T-helper 1 cell treated with Interleukin-12 subunit alpha and Interleukin-12 subunit beta and Interleukin-4 antibody, amounts not matched to agents 30 μg/mL and 1 μg/mL, for 36 hours (primary cell): ENCODE data around the gene ADAP1.

Experiments
- H3K27ac Mint-ChIP-seq: one replicate; pipeline ENCODE4 v1.8.0; 2021; ENCODE audit warnings: mild to moderate bottlenecking, mixed read lengths
- H3K27me3 Mint-ChIP-seq: one replicate; pipeline ENCODE4 v1.8.0; 2021; ENCODE audit warnings: low read depth, mixed read lengths
- H3K36me3 Mint-ChIP-seq: one replicate; pipeline ENCODE4 v1.8.0; 2021; ENCODE audit warnings: low read depth, mixed read lengths
- H3K4me1 Mint-ChIP-seq: one replicate; pipeline ENCODE4 v1.8.0; 2021; ENCODE audit warnings: low read depth, mixed read lengths
- H3K4me3 Mint-ChIP-seq: one replicate; pipeline ENCODE4 v1.8.0; 2021; ENCODE audit warnings: mild to moderate bottlenecking, moderate library complexity, mixed read lengths
- H3K9me3 Mint-ChIP-seq: one replicate; pipeline ENCODE4 v1.8.0; 2021; ENCODE audit warnings: mixed read lengths

The ADAP1 gene

DNA sequence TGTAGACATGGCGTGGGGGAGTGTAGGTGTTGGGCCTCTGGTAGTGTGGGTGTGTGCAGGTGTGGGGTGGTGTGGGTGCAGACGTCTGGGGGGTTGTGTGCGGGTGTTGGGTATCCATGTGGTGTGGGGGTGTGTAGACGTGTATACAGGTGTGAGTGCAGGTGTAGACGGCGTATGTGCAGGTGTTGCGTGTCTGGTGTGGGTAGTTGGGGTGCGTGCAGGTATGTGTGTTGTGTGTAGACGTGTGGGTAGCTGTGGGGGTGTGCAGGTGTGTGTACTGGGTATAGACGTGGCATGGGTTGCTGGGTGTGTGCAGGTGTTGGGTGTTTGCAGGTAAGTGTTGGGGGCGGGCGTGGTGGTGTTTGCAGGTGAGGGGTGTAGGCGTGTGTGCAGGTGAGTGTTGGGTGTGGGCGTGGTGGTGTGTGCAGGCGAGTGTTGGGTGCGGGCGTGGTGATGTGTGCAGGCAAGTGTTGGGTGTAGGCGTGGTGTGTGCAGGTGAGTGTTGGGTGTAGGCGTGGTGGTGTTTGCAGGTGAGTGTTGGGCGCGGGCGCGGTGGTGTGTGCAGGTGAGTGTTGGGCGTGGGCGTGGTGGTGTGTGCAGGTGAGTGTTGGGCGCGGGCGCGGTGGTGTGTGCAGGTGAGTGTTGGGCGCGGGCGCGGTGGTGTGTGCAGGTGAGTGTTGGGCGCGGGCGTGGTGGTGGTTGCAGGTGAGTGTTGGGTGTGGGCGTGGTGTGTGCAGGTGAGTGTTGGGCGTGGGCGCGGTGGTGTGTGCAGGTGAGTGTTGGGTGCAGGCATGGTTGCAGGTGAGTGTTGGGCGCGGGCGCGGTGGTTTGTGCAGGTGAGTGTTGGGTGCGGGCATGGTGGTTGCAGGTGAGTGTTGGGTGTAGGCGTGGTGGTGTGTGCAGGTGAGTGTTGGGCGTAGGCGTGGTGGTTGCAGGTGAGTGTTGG is 61.6 kb downstream of the ADAP1 start:
- no peaks in the 10 kb centered on the region for H3K27me3 Mint-ChIP-seq
- H3K9me3 Mint-ChIP-seq = no peaks in the 10 kb centered on the region
- no peak overlapping the region for H3K4me3 Mint-ChIP-seq
- H3K27ac Mint-ChIP-seq = no peak overlapping the region
- peaks cover 2% of the 10 kb centered on the region for H3K4me1 Mint-ChIP-seq
- H3K36me3 Mint-ChIP-seq = peaks cover 27% of the 10 kb centered on the region

DNA sequence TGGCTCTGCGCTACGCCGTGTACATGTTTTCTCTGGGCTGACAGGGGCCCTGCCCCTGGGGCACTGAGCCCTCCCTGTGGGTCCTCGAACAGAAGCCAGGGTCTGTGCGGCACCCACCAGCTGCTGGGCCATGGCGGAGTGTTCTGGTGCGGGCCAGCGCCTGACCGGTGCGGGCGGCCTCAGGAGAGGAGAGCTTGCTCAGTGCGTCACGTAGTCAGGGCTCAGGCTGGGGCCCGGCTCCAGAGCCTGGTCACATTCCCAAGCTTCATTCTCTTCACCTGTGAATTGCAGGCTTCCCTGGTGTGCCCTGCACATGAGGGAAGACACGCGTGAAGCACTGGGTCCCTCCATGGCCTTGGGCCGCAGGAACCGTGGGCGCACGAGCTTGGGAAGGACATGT is 62.7 kb downstream of the ADAP1 start:
- no peak overlapping the region for H3K4me3 Mint-ChIP-seq
- H3K36me3 Mint-ChIP-seq = peaks cover 29% of the 10 kb centered on the region
- H3K27me3 Mint-ChIP-seq = no peaks in the 10 kb centered on the region
- H3K9me3 Mint-ChIP-seq = no peaks in the 10 kb centered on the region
- peaks cover 2% of the 10 kb centered on the region for H3K4me1 Mint-ChIP-seq
- H3K27ac Mint-ChIP-seq = no peak overlapping the region

- no peak overlapping the region for H3K27ac Mint-ChIP-seq
- H3K4me3 Mint-ChIP-seq = no peak overlapping the region
- peaks cover 27% of the 10 kb centered on the region for H3K36me3 Mint-ChIP-seq
- H3K4me1 Mint-ChIP-seq = peaks cover 2% of the 10 kb centered on the region
- no peaks in the 10 kb centered on the region for H3K9me3 Mint-ChIP-seq
- no peaks in the 10 kb centered on the region for H3K27me3 Mint-ChIP-seq
Observed at GRCh38 chr7:891291-891690, 63.2 kb downstream of the ADAP1 start.

GRCh38 chr7:890868-891267 is 63.6 kb downstream of the ADAP1 start:
- Mint-ChIP-seq H3K27ac (no peak overlapping the region), H3K4me3 (no peak overlapping the region), H3K36me3 (peaks cover 24% of the 10 kb centered on the region), H3K4me1 (peaks cover 2% of the 10 kb centered on the region), H3K27me3 (no peaks in the 10 kb centered on the region), H3K9me3 (no peaks in the 10 kb centered on the region)

DNA sequence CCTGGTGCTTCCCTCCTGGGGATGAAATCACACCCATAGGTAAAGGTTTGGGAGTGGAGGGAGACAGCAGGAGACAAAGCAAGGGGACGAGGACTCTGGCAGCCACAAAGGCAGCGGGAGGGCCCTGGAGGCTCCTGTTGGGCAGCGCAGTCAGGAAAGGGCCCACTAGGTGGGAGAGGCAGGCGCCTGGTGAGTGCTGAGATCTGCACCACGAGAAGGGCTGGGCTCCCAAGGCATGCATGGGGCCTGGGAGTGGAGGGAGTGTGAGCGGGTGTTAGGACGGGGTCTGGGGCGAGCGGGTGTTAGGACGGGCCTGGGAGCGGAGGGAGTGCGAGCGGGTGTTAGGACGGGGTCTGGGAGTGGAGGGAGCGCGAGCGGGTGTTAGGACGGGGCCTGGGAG is 65.1 kb downstream of the ADAP1 start:
- no peak overlapping the region for H3K4me3 Mint-ChIP-seq
- peaks cover 2% of the 10 kb centered on the region for H3K4me1 Mint-ChIP-seq
- H3K27ac Mint-ChIP-seq = no peak overlapping the region
- H3K9me3 Mint-ChIP-seq = no peaks in the 10 kb centered on the region
- H3K36me3 Mint-ChIP-seq = peaks cover 24% of the 10 kb centered on the region
- no peaks in the 10 kb centered on the region for H3K27me3 Mint-ChIP-seq

- no peaks in the 10 kb centered on the region for H3K9me3 Mint-ChIP-seq
- no peaks in the 10 kb centered on the region for H3K27me3 Mint-ChIP-seq
Observed at GRCh38 chr7:889025-889390, 65.5 kb downstream of the ADAP1 start.

GRCh38 chr7:888081-889024 is 66.1 kb downstream of the ADAP1 start:
- Mint-ChIP-seq H3K4me3 (no peak overlapping the region), H3K36me3 (peaks cover 22% of the 10 kb centered on the region), H3K27me3 (no peaks in the 10 kb centered on the region), H3K27ac (no peak overlapping the region), H3K9me3 (no peaks in the 10 kb centered on the region), H3K4me1 (peaks cover 2% of the 10 kb centered on the region)

More at GRCh38 chr7:889025-889390, 65.5 kb downstream of the ADAP1 start:
- Mint-ChIP-seq H3K36me3 (peaks cover 24% of the 10 kb centered on the region), H3K4me3 (no peak overlapping the region), H3K4me1 (peaks cover 2% of the 10 kb centered on the region), H3K27ac (no peak overlapping the region)

DNA sequence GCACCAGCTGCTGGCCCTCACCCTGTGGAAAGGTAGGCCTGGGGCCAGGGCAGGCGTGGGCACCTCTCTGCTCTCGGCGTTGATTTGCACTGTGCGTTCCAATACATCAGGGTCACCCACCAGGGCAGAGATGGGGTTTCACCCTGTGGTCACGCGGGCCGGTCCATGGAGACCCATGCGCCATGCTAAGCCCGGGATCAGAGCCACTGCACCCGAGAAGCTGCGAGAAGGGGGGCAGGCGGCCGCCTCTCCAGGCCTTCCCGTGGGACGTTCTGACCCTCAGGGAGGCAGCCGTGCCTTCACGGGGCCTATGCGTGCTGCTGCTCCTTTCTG is 67.0 kb downstream of the ADAP1 start:
- Mint-ChIP-seq H3K9me3 (no peaks in the 10 kb centered on the region), H3K36me3 (peaks cover 14% of the 10 kb centered on the region), H3K4me3 (no peak overlapping the region), H3K4me1 (no peaks in the 10 kb centered on the region), H3K27ac (no peak overlapping the region), H3K27me3 (no peaks in the 10 kb centered on the region)

- no peak overlapping the region for H3K4me3 Mint-ChIP-seq
- peaks cover 12% of the 10 kb centered on the region for H3K36me3 Mint-ChIP-seq
- no peak overlapping the region for H3K27ac Mint-ChIP-seq
- H3K4me1 Mint-ChIP-seq = no peaks in the 10 kb centered on the region
- no peaks in the 10 kb centered on the region for H3K27me3 Mint-ChIP-seq
- no peaks in the 10 kb centered on the region for H3K9me3 Mint-ChIP-seq
Observed at GRCh38 chr7:886626-887487, 67.6 kb downstream of the ADAP1 start.

- H3K27ac Mint-ChIP-seq = no peak overlapping the region
- H3K4me1 Mint-ChIP-seq = no peaks in the 10 kb centered on the region
- no peak overlapping the region for H3K4me3 Mint-ChIP-seq
- H3K9me3 Mint-ChIP-seq = no peaks in the 10 kb centered on the region
- no peaks in the 10 kb centered on the region for H3K27me3 Mint-ChIP-seq
- peaks cover 12% of the 10 kb centered on the region for H3K36me3 Mint-ChIP-seq
Observed at GRCh38 chr7:885893-886625, 68.4 kb downstream of the ADAP1 start.

- Mint-ChIP-seq H3K27me3 (no peaks in the 10 kb centered on the region), H3K9me3 (no peaks in the 10 kb centered on the region), H3K4me1 (no peaks in the 10 kb centered on the region), H3K36me3 (peaks cover 7% of the 10 kb centered on the region), H3K4me3 (no peak overlapping the region), H3K27ac (no peak overlapping the region)
Observed at GRCh38 chr7:885261-885892, 69.1 kb downstream of the ADAP1 start.

GRCh38 chr7:884191-885003 is 70.1 kb downstream of the ADAP1 start:
- Mint-ChIP-seq H3K9me3 (no peaks in the 10 kb centered on the region), H3K36me3 (peaks cover 6% of the 10 kb centered on the region), H3K27me3 (no peaks in the 10 kb centered on the region), H3K4me1 (no peaks in the 10 kb centered on the region), H3K27ac (no peak overlapping the region), H3K4me3 (no peak overlapping the region)
